GM12878 (cell line): ENCODE measurements around the gene ATXN2. TPM values are rescaled to one million over a fixed set of nuclear protein-coding genes. Genes with fewer than 3 reads are reported as not detected.

ENCODE experiments used
- ATAC-seq: fragments of 200-7000 bp; cut with Tn5 transposase; 3 replicates; pipeline ENCODE4 v1.9.1; 2020; ENCODE audit warnings: mild to moderate bottlenecking, moderate library complexity
- BruUV-seq: library from RNA; stranded (reverse); fragments of 400-500 nt; replicated peaks from 2 replicates; lab custom pipeline; 2021; lab: Mats Ljungman, UMichigan
- CTCF ChIA-PET: fragments of 300-600 bp; sonication (Branson Sonifier 250); formaldehyde crosslinking; extraction: SDS; loops from one replicate; lab custom pipeline; 2021; ENCODE audit warnings: inconsistent platforms; lab: Yijun Ruan, JAX
- POLR2A ChIA-PET: fragments of 350-600 bp; formaldehyde crosslinking; extraction: SDS; loops from one replicate; lab custom pipeline; 2021; ENCODE audit warnings: inconsistent platforms; lab: Charles Lee
- RAD21 ChIA-PET: fragments of 300-600 bp; sonication (Branson Sonifier 250); formaldehyde crosslinking; loops from one replicate; lab custom pipeline; 2023; ENCODE audit warnings: antibody characterized with exemption; ENCODE audit not compliant: unreplicated experiment; lab: Charles Lee
- SMC1A ChIA-PET: fragments of 300-600 bp; sonication (Branson Sonifier 250); formaldehyde crosslinking; loops from one replicate; lab custom pipeline; 2023; ENCODE audit not compliant: unreplicated experiment, uncharacterized antibody; lab: Charles Lee
- DNase-seq: peaks from one replicate; pipeline ENCODE4 v3.0.0-alpha.2; 2011; ENCODE audit warnings: low read depth, low spot score
- FAIRE-seq: peaks from 3 replicates; lab custom pipeline; 2011; peaks lifted over from hg19 to GRCh38; lab: Jason Lieb, UNC
- H2AFZ ChIP-seq: 2 replicates; pipeline ENCODE4 v1.6.0; 2011; ENCODE audit warnings: low read depth, low read length, control low read depth; ENCODE audit not compliant: control insufficient read depth
- H3K27ac ChIP-seq: 2 replicates; pipeline ENCODE4 v1.5.1; 2011; ENCODE audit warnings: control low read depth; ENCODE audit not compliant: control insufficient read depth, insufficient read depth
- H3K27me3 ChIP-seq, 2 experiments: replicated peaks in 1 of 2; 2 replicates each; pipeline versions ENCODE4 v1.6.0 to v1.6.1; 2011; ENCODE audit warnings: low read length in 1 of 2; ENCODE audit not compliant: control insufficient read depth in 2 of 2, insufficient read depth in 2 of 2
- H3K36me3 ChIP-seq, 2 experiments: 2 replicates each; pipeline ENCODE4 v1.5.1; 2011; ENCODE audit warnings: low read length in 1 of 2; ENCODE audit not compliant: control insufficient read depth in 2 of 2, insufficient read depth in 2 of 2
- H3K4me1 ChIP-seq: 2 replicates; pipeline ENCODE4 v1.6.1; 2011; ENCODE audit warnings: mild to moderate bottlenecking, low read length, moderate library complexity, mixed read lengths; ENCODE audit not compliant: control insufficient read depth, insufficient read depth
- H3K4me2 ChIP-seq: 2 replicates; pipeline ENCODE4 v1.6.0; 2011; ENCODE audit warnings: control low read depth; ENCODE audit not compliant: control insufficient read depth, insufficient read depth
- H3K4me3 ChIP-seq: fragments of 200-600 bp; sonication (generic); 2 replicates; pipeline ENCODE4 v1.5.1; 2016
- H3K79me2 ChIP-seq: 2 replicates; pipeline ENCODE4 v1.6.0; 2011; ENCODE audit warnings: low read length; ENCODE audit not compliant: control insufficient read depth, insufficient read depth
- H3K9ac ChIP-seq: 2 replicates; pipeline ENCODE4 v1.8.0; 2011; ENCODE audit warnings: low read length, control low read depth, mixed read lengths; ENCODE audit not compliant: control insufficient read depth, insufficient read depth
- H3K9me3 ChIP-seq: replicated peaks from 3 replicates; pipeline ENCODE4 v1.5.1; 2011; ENCODE audit warnings: mild to moderate bottlenecking, low read length; ENCODE audit not compliant: control insufficient read depth, insufficient read depth
- H4K20me1 ChIP-seq: 2 replicates; pipeline ENCODE4 v1.6.0; 2011; ENCODE audit not compliant: control insufficient read depth, insufficient read depth
- CREM ChIP-seq: IDR thresholded peaks from 2 replicates; pipeline ENCODE4 v1.6.1; 2014; ENCODE audit warnings: antibody characterized with exemption, low read depth
- EED ChIP-seq: sonication (generic); IDR thresholded peaks from 2 replicates; pipeline ENCODE4 v1.6.1; 2016; ENCODE audit warnings: antibody characterized with exemption, low read depth
- EP300 ChIP-seq, 2 experiments: fragments of 150-350 bp in 1 of 2; IDR thresholded peaks; 2 replicates each; pipeline ENCODE4 v1.6.1; 2011 to 2012; ENCODE audit warnings: low read depth in 2 of 2, low read length in 2 of 2, borderline replicate concordance in 1 of 2, improper control_type of control experiment in 1 of 2, inconsistent platforms in 1 of 2; ENCODE audit not compliant: control insufficient read depth in 1 of 2
- EZH2 ChIP-seq: IDR thresholded peaks from 2 replicates; pipeline ENCODE4 v1.6.1; 2012; ENCODE audit warnings: low read depth, mild to moderate bottlenecking, control low read depth, inconsistent platforms, low read length, borderline replicate concordance; ENCODE audit not compliant: control insufficient read depth
- HCFC1 ChIP-seq: fragments of 150-350 bp; IDR thresholded peaks from 2 replicates; pipeline ENCODE4 v1.6.1; 2014; ENCODE audit warnings: low read length
- KDM1A ChIP-seq: fragments of 200-600 bp; sonication (generic); IDR thresholded peaks from 2 replicates; pipeline ENCODE4 v1.6.1; 2016; ENCODE audit warnings: borderline replicate concordance
- RAD51 ChIP-seq: fragments of 450-650 bp; IDR thresholded peaks from 2 replicates; pipeline ENCODE4 v1.6.1; 2016; ENCODE audit warnings: moderate library complexity, mild to moderate bottlenecking, inconsistent platforms
- RBBP5 ChIP-seq: fragments of 200-600 bp; sonication (generic); conservative IDR thresholded peaks from 2 replicates; pipeline ENCODE4 v1.6.1; 2016
- RFX5 ChIP-seq: IDR thresholded peaks from 2 replicates; pipeline ENCODE4 v1.6.1; 2011; ENCODE audit warnings: low read depth, low read length, improper control_type of control experiment
- SMARCA5 ChIP-seq: fragments of 450-650 bp; IDR thresholded peaks from 2 replicates; pipeline ENCODE4 v1.6.1; 2017; ENCODE audit warnings: mild to moderate bottlenecking
- TARDBP ChIP-seq: IDR thresholded peaks from 2 replicates; pipeline ENCODE4 v1.6.1; 2016; ENCODE audit warnings: borderline replicate concordance
- ZNF622 ChIP-seq: fragments of 450-650 bp; IDR thresholded peaks from 2 replicates; pipeline ENCODE4 v1.6.1; 2017; ENCODE audit warnings: mild to moderate bottlenecking, inconsistent platforms
- WGBS: methylation state at CpG from one replicate; pipeline ENCODE4 v1.1.6; 2016; ENCODE audit warnings: low lambda C conversion rate; ENCODE audit not compliant: insufficient replicate concordance, insufficient coverage; ENCODE audit errors: missing lambda C conversion rate; 5-methylcytosine and 5-hydroxymethylcytosine counted together
- in situ Hi-C: fragments of 300-500 bp; cut with MboI; formaldehyde crosslinking; loops from 9 replicates; pipeline ENCODE4 v1.14.3; 2018; ENCODE audit warnings: mixed read lengths
- intact Hi-C: fragments of 100-400 bp; cut with micrococcal nuclease; formaldehyde crosslinking; loops from one replicate; pipeline ENCODE4 v1.14.2; 2022; ENCODE audit not compliant: unreplicated experiment
- polyA plus RNA-seq, 11 experiments: library from polyadenylated mRNA; depleted of rRNA in 4 of 11; unstranded in 6 of 11; stranded (reverse) in 5 of 11; fragments of >200 nt; fragmentation: Nextera tagmentation in 4 of 11; fragmentation: Illumina TruSeq in 1 of 11; extraction: Ambion mirVana in 4 of 11; extraction: Trizol in 1 of 11; gene quantifications; 1 replicate in 1 of 11; 2 replicates in 10 of 11; pipeline versions ENCODE4 v1.2.1 to v1.2.3, GENCODE V29; 2011 to 2016; ENCODE audit warnings: inconsistent platforms in 2 of 11, missing spikeins in 2 of 11, low read depth in 1 of 11
- total RNA-seq, 4 experiments: library from RNA; depleted of rRNA in 3 of 4; stranded (reverse); fragments of >200 nt in 3 of 4; fragmentation: Illumina TruSeq in 1 of 4; extraction: Trizol in 1 of 4; gene quantifications; 2 replicates each; pipeline versions ENCODE4 v1.2.1 to v1.2.3, GENCODE V29; 2013 to 2021
- TF ChIP-seq, protein P1 (sequence below): fragments of 450-650 bp; formaldehyde crosslinking; IDR thresholded peaks from 2 replicates; pipeline ENCODE4 v1.4.0; 2020; ENCODE audit warnings: mild to moderate bottlenecking, moderate library complexity
- TF ChIP-seq, protein P2 (sequence below): IDR thresholded peaks from 2 replicates; pipeline ENCODE4 v1.6.1; 2012; ENCODE audit warnings: mild to moderate bottlenecking, low read depth, low read length
- TF ChIP-seq, protein P3 (sequence below): fragments of 450-650 bp; formaldehyde crosslinking; IDR thresholded peaks from 2 replicates; pipeline ENCODE4 v1.5.0; 2022; ENCODE audit warnings: mild to moderate bottlenecking, missing genetic modification characterization

The ATXN2 gene
- total and polyA plus RNA-seq, 10 of the 15 experiments (the other 5 are each of a cell fraction or from before 2014, with no cell fraction given) = 8.8 to 31.5 (median 19.0) TPM

DNA sequence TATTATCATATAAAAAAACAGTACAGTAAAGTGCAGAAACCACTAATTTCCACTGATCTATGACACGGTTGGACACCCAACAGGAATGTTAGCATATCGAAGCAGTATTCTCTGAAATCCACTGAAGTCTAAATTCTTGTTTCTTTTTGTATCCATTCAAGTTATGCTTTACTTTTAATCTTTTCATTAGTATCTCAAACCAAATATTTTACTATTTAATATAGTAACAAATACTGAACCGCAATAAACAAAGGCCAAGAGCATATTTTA lies 41.1 kb downstream of the ATXN2 start:
- Histone ChIP-seq H3K9ac (no peak overlapping the region), H3K4me1 (peaks cover 3% of the 10 kb centered on the region), H4K20me1 (no peaks in the 10 kb centered on the region), H3K79me2 (peaks cover 26% of the 10 kb centered on the region), H3K4me2 (no peak overlapping the region), H3K4me3 (no peak overlapping the region), H2AFZ (no peak overlapping the region), H3K27me3 (no peaks in the 10 kb centered on the region), H3K36me3 (peaks cover 0 to 13% of the 10 kb centered on the region in 2 experiments; a peak in 1 of 4 replicates), H3K9me3 (peaks cover 10% of the 10 kb centered on the region), H3K27ac (no peak overlapping the region)
- ChIA-PET RAD21 (no interaction called here), POLR2A (interaction anchor here (0.6 kb wide), 1 partner anchor 476 kb away, joined by 5 read pairs; no protein-coding TSS in a partner anchor), CTCF (interaction anchor here (0.6 to 1.4 kb wide), 2 partner anchors 161 to 427 kb away, joined by 4 read pairs; no protein-coding TSS in a partner anchor), SMC1A (no interaction called here)
- in situ Hi-C loops = no loop called here
- DNase-seq = no peak
- intact Hi-C loops = no loop called here
- no peak for FAIRE-seq
- WGBS = 96% methylated on average over 3 of the region's 3 CpGs
- no TSS peak for BruUV-seq
- no peak for ATAC-seq
- TF ChIP-seq RBBP5 (no peak), RFX5 (no peak), KDM1A (no peak), EP300 (IDR thresholded peaks at IDR 0.05; ENCODE audit: borderline replicate concordance in 1 of 2, control insufficient read depth in 1 of 2, low read depth in 2 of 2, low read length in 2 of 2) (no peak), RAD51 (no peak), HCFC1 (no peak), ZNF622 (no peak), SMARCA5 (no peak), TARDBP (no peak), EZH2 (no peak), EED (no peak), CREM (no peak)
- TF ChIP-seq, protein P1, sequence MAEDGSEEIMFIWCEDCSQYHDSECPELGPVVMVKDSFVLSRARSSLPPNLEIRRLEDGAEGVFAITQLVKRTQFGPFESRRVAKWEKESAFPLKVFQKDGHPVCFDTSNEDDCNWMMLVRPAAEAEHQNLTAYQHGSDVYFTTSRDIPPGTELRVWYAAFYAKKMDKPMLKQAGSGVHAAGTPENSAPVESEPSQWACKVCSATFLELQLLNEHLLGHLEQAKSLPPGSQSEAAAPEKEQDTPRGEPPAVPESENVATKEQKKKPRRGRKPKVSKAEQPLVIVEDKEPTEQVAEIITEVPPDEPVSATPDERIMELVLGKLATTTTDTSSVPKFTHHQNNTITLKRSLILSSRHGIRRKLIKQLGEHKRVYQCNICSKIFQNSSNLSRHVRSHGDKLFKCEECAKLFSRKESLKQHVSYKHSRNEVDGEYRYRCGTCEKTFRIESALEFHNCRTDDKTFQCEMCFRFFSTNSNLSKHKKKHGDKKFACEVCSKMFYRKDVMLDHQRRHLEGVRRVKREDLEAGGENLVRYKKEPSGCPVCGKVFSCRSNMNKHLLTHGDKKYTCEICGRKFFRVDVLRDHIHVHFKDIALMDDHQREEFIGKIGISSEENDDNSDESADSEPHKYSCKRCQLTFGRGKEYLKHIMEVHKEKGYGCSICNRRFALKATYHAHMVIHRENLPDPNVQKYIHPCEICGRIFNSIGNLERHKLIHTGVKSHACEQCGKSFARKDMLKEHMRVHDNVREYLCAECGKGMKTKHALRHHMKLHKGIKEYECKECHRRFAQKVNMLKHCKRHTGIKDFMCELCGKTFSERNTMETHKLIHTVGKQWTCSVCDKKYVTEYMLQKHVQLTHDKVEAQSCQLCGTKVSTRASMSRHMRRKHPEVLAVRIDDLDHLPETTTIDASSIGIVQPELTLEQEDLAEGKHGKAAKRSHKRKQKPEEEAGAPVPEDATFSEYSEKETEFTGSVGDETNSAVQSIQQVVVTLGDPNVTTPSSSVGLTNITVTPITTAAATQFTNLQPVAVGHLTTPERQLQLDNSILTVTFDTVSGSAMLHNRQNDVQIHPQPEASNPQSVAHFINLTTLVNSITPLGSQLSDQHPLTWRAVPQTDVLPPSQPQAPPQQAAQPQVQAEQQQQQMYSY (CRISPR knock-in tag) = no peak
- TF ChIP-seq, protein P2, sequence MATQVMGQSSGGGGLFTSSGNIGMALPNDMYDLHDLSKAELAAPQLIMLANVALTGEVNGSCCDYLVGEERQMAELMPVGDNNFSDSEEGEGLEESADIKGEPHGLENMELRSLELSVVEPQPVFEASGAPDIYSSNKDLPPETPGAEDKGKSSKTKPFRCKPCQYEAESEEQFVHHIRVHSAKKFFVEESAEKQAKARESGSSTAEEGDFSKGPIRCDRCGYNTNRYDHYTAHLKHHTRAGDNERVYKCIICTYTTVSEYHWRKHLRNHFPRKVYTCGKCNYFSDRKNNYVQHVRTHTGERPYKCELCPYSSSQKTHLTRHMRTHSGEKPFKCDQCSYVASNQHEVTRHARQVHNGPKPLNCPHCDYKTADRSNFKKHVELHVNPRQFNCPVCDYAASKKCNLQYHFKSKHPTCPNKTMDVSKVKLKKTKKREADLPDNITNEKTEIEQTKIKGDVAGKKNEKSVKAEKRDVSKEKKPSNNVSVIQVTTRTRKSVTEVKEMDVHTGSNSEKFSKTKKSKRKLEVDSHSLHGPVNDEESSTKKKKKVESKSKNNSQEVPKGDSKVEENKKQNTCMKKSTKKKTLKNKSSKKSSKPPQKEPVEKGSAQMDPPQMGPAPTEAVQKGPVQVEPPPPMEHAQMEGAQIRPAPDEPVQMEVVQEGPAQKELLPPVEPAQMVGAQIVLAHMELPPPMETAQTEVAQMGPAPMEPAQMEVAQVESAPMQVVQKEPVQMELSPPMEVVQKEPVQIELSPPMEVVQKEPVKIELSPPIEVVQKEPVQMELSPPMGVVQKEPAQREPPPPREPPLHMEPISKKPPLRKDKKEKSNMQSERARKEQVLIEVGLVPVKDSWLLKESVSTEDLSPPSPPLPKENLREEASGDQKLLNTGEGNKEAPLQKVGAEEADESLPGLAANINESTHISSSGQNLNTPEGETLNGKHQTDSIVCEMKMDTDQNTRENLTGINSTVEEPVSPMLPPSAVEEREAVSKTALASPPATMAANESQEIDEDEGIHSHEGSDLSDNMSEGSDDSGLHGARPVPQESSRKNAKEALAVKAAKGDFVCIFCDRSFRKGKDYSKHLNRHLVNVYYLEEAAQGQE = no peak
- TF ChIP-seq, protein P3, sequence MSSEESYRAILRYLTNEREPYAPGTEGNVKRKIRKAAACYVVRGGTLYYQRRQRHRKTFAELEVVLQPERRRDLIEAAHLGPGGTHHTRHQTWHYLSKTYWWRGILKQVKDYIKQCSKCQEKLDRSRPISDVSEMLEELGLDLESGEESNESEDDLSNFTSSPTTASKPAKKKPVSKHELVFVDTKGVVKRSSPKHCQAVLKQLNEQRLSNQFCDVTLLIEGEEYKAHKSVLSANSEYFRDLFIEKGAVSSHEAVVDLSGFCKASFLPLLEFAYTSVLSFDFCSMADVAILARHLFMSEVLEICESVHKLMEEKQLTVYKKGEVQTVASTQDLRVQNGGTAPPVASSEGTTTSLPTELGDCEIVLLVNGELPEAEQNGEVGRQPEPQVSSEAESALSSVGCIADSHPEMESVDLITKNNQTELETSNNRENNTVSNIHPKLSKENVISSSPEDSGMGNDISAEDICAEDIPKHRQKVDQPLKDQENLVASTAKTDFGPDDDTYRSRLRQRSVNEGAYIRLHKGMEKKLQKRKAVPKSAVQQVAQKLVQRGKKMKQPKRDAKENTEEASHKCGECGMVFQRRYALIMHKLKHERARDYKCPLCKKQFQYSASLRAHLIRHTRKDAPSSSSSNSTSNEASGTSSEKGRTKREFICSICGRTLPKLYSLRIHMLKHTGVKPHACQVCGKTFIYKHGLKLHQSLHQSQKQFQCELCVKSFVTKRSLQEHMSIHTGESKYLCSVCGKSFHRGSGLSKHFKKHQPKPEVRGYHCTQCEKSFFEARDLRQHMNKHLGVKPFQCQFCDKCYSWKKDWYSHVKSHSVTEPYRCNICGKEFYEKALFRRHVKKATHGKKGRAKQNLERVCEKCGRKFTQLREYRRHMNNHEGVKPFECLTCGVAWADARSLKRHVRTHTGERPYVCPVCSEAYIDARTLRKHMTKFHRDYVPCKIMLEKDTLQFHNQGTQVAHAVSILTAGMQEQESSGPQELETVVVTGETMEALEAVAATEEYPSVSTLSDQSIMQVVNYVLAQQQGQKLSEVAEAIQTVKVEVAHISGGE (CRISPR knock-in tag) = no peak
